Measurements from ENCODE around the gene ASB1.

DNA sequence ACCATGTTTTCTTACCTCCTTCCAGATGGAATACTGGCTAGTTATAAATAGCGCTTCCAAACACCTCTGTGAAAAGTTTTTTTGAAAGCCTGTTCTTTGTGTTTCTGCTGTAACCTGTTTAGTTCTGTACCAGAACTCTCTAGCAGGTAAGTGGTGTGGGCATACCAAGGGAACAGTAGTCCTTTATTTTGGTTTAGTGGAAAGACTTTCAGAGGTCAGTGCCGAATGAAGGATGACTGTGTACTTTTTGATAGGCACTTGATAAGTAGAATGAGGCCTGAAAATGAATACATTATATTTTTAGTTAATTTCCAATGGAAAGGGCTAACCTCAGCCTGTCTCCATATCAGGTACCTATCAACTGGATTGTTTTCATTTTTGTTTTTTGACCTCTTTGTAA, 27.6 kb upstream of the ASB1 start:
- no peak for TF ChIP-seq ZNF704 (tag by site-specific recombination; IDR thresholded peaks at IDR 0.05)
- no peak for TF ChIP-seq ZNF24 (tag by site-specific recombination; IDR thresholded peaks at IDR 0.05)
- TF ChIP-seq, protein P1, sequence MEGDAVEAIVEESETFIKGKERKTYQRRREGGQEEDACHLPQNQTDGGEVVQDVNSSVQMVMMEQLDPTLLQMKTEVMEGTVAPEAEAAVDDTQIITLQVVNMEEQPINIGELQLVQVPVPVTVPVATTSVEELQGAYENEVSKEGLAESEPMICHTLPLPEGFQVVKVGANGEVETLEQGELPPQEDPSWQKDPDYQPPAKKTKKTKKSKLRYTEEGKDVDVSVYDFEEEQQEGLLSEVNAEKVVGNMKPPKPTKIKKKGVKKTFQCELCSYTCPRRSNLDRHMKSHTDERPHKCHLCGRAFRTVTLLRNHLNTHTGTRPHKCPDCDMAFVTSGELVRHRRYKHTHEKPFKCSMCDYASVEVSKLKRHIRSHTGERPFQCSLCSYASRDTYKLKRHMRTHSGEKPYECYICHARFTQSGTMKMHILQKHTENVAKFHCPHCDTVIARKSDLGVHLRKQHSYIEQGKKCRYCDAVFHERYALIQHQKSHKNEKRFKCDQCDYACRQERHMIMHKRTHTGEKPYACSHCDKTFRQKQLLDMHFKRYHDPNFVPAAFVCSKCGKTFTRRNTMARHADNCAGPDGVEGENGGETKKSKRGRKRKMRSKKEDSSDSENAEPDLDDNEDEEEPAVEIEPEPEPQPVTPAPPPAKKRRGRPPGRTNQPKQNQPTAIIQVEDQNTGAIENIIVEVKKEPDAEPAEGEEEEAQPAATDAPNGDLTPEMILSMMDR (tag by site-specific recombination; IDR thresholded peaks at IDR 0.05) = no peak
- TF ChIP-seq REST (tag by site-specific recombination; IDR thresholded peaks at IDR 0.05) = no peak
- TF ChIP-seq ZNF10 (tag by site-specific recombination; IDR thresholded peaks at IDR 0.05) = no peak
- TF ChIP-seq ZNF292 (tag by site-specific recombination; IDR thresholded peaks at IDR 0.05; ENCODE audit: borderline replicate concordance, low read depth) = no peak
- no peak for TF ChIP-seq ZNF324 (tag by site-specific recombination; IDR thresholded peaks at IDR 0.05)
- TF ChIP-seq WT1 (tag by site-specific recombination; IDR thresholded peaks at IDR 0.05) = no peak

All from HEK293 (cell line).